GM19395 (cell line): Measurements from ENCODE around the gene NPR1.
"Not testable (repeated sequence)": the region's sequence is repeated elsewhere in the genome, so short reads cannot be mapped to it uniquely, and the experiment has no call there.

ENCODE experiments used
- ATAC-seq: cut with Tn5 transposase; IDR thresholded peaks from one replicate; pipeline ENCODE4 v1.9.1; 2021; ENCODE audit warnings: mild to moderate bottlenecking, moderate library complexity; ENCODE audit not compliant: unreplicated experiment

NPR1 gene

GRCh38 chr1:153723687-153724086 lies 45.2 kb downstream of the NPR1 start:
- no peak for ATAC-seq

- not testable (repeated sequence) for ATAC-seq
Observed at GRCh38 chr1:153724634-153725033, 46.1 kb downstream of the NPR1 start.

GRCh38 chr1:153727463-153728304 lies 49.2 kb downstream of the NPR1 start, which contains the start of gene INTS3:
Gene INTS3 (plus strand): TSS chr1:153728050. CDS start chr1:153728635, 585 bp downstream.
- peak; percentile 96 for ATAC-seq

DNA sequence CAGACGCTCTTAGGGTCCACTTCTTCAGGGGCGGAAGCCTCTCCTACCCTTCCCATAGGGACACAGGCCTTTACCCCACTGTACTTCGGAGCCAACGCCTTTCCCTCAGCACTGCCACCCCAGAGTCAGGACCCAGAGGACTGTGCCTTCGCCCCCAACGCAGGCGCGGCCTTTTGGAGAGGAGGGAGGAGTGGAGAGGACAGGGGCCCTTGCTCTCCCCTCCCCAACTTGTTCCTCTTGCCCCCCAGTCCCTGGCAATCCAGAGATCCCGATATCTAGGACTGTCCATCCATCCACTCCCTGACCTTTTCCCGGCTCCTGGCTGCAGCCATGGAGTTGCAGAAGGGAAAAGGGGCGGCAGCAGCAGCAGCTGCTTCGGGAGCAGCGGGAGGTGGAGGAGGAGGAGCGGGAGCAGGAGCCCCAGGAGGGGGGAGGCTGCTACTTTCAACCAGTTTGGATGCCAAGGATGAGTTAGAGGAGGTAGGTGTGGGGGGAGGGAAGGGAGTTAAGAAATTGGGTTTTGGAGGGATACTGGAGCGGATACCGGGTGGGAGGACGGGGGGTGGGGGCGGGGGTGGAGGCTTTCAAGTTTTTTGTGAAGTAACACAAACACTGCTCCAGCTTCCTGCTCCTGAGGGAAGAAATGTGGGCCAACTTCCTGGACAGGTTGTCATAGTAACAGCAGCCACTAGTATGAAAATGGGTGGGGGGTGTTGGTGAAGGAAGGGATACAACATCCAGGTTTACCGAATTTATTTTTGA lies 50.0 kb downstream of the NPR1 start:
- no peak for ATAC-seq

GRCh38 chr1:153730468-153730988 lies 52.0 kb downstream of the NPR1 start:
- ATAC-seq: no peak

DNA sequence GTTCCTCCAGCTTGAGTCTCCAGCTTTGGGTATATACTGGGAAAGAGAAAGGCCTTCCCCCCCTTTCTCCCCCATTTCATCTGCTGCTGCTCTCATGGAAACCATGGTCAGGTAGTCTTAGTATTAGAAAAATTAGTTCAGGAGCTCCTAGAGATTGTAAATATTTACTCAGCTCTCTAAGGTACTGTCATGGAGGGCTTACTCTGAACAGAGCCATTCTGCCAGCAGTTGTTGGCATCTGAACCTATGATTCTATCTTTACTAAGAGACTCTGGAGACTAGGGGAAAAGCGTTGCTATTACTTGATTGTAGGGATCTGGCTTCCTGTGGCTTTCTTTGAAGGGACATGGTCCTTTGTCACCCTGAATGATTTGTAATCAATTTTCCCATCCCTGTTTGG lies 55.5 kb downstream of the NPR1 start:
- no peak for ATAC-seq

- no peak for ATAC-seq
Observed at GRCh38 chr1:153734396-153735089, 56.1 kb downstream of the NPR1 start.

- no peak for ATAC-seq
Observed at GRCh38 chr1:153735090-153735420, 56.6 kb downstream of the NPR1 start.

GRCh38 chr1:153741986-153742385 lies 63.5 kb downstream of the NPR1 start:
- no peak for ATAC-seq

GRCh38 chr1:153742411-153743142 lies 64.1 kb downstream of the NPR1 start:
- peak; percentile 77 for ATAC-seq
